HG03558 (cell line): ENCODE data around the gene NTF4.
"Not testable (repeated sequence)": the region's sequence is repeated elsewhere in the genome, so short reads cannot be mapped to it uniquely, and the experiment has no call there.

Source experiments
- ATAC-seq: cut with Tn5 transposase; IDR thresholded peaks from one replicate; pipeline ENCODE4 v1.9.1; 2021; ENCODE audit warnings: moderate number of reproducible peaks; ENCODE audit not compliant: unreplicated experiment; ENCODE audit errors: extremely low read depth

Gene NTF4

DNA sequence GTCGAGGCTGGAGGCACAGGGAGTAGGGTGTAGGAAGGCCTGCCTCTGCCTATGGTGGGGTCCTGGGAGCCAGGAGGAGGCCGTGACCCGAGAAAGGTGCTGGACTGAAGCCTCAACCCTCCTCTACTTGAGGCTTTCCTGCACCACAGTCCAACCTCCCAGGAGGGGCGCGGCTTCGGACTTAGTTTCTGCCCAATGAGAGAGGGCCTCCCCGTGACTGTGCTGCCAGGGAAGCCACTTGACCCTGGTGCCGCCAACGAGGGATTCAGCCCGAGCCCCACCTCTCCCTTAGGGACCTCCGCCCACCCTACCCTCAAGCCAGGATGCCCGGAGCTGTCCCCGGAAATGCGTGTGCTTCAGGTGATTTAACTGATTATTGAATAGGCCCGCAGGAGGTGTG is 40.4 kb downstream of the NTF4 start, which contains the start of gene CGB3:
Gene CGB3 (minus strand): TSS at position 101 of the 400 bp plus-strand sequence. CDS start 362 bp downstream, outside the sequence.
- ATAC-seq, result not testable (repeated sequence)

- ATAC-seq, result no peak
These were observed 42.5 kb downstream of the NTF4 start for GRCh38 chr19:49022116-49022515.

GRCh38 chr19:49020931-49021895 is 43.4 kb downstream of the NTF4 start:
- ATAC-seq, result no peak

- ATAC-seq, result no peak
These were observed 44.3 kb downstream of the NTF4 start for GRCh38 chr19:49020342-49020741.

GRCh38 chr19:49019242-49019932 is 45.2 kb downstream of the NTF4 start:
- no peak for ATAC-seq

GRCh38 chr19:49018388-49019241 is 46.0 kb downstream of the NTF4 start:
- not testable (repeated sequence) for ATAC-seq

GRCh38 chr19:49017666-49018351 is 46.8 kb downstream of the NTF4 start:
- no peak for ATAC-seq

GRCh38 chr19:49017041-49017665 is 47.5 kb downstream of the NTF4 start, which contains the start of gene LHB:
LHB (minus strand) TSS chr19:49017091; CDS start chr19:49017081, 10 bp downstream.
- no peak for ATAC-seq

DNA sequence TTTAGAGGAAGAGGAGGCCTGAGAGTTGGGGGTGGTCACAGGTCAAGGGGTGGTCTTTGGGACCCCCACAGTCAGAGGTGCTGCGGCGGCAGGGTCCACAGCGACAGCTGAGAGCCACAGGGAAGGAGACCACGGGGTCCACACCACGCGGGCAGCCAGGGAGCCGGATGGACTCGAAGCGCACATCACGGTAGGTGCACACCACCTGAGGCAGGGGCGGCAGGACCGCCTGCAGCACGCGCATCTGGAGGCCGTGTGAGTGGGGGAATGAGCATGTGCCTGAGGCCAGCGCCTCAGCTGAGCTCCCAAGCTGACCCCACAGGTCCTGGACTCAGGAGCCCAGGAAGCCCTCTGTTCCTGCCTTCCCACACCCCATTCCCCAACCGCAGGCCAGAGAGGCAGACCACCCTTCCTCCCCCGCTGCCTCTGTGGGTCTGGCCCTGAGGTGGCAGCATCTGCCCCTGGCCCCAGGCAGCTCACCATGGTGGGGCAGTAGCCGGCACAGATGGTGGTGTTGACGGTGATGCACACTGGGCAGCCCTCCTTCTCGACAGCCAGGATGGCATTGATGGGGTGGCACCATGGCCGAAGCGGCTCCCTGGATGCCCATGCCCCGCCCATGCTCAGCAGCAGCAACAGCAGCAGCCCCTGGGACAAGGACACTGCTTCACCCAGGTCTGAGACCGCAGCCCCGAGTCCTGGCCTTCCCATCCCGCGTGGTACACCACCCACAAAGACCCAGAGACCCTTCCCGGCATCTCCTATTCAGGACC is 48.4 kb downstream of the NTF4 start:
- ATAC-seq, result no peak

- ATAC-seq, result no peak
These were observed 49.8 kb downstream of the NTF4 start for GRCh38 chr19:49014870-49015255.

GRCh38 chr19:49014123-49014869 is 50.3 kb downstream of the NTF4 start:
- ATAC-seq, result no peak

DNA sequence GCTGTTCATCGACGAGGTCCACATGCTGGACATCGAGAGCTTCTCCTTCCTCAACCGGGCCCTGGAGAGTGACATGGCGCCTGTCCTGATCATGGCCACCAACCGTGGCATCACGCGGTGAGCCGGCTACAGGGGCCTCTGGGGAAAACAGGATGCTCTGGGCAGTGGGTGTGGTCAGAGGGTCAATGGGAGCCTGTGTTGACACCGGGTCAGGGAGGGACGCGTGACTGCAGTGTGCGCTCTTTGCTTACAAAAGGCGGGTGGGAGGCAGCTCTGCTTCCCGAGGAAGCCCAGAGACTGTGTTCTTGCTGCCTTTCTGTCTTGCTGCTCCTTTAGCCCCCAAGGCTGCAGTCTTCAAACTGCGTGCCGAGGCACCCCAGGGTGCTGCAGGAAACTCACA is 53.4 kb downstream of the NTF4 start:
- no peak for ATAC-seq
